ENCODE results near the gene PLXNA2. TPM values are rescaled to one million over a fixed set of nuclear protein-coding genes. Genes with fewer than 3 reads are reported as not detected.

Gene PLXNA2
- total RNA-seq, 2 experiments from 2014 or later: 0.23 TPM; not detected in 1

- Histone ChIP-seq H3K9me3 (ENCODE audit: low read length) (no peaks in the 10 kb centered on the region), H2AFZ (ENCODE audit: low read length) (no peak overlapping the region), H3K4me3 (ENCODE audit: low read depth, low read length, poor library complexity, severe bottlenecking) (no peak overlapping the region), H4K20me1 (ENCODE audit: insufficient read depth, low read length) (no peaks in the 10 kb centered on the region), H3K4me1 (ENCODE audit: insufficient read depth, low read length, poor library complexity, severe bottlenecking) (no peaks in the 10 kb centered on the region), H3K27ac (ENCODE audit: low read depth, low read length, poor library complexity, severe bottlenecking) (no peak overlapping the region), H3K36me3 (ENCODE audit: insufficient read depth, low read length) (no peaks in the 10 kb centered on the region), H3K79me2 (ENCODE audit: insufficient read depth, low read depth, low read length) (no peaks in the 10 kb centered on the region), H3K9me2 (ENCODE audit: insufficient read depth, low read length) (no peaks in the 10 kb centered on the region), H3K4me2 (ENCODE audit: low read length) (no peak overlapping the region)
- intact Hi-C loops (cut with micrococcal nuclease; ENCODE audit: unreplicated experiment): no loop called here
- CTCF ChIA-PET (ENCODE audit: unreplicated experiment): no interaction called here
- no TSS peak for BruUV-seq (replicated peaks)
- no peak for TF ChIP-seq EZH2phosphoT487 (IDR thresholded peaks at IDR 0.05; ENCODE audit: borderline replicate concordance, low read depth, low read length)
- no peak for TF ChIP-seq CTCF (conservative IDR thresholded peaks at IDR 0.05; ENCODE audit: low read length)
- no peak for DNase-seq (ENCODE audit: low spot score)
- POLR2A ChIA-PET: no interaction called here
Measured at GRCh38 chr1:208174731-208175507, 69.3 kb downstream of the PLXNA2 start.

- CTCF ChIA-PET (ENCODE audit: unreplicated experiment): no interaction called here
- H4K20me1 ChIP-seq (ENCODE audit: insufficient read depth, low read length): no peaks in the 10 kb centered on the region
- TF ChIP-seq EZH2phosphoT487 (IDR thresholded peaks at IDR 0.05; ENCODE audit: borderline replicate concordance, low read depth, low read length) (no peak), CTCF (conservative IDR thresholded peaks at IDR 0.05; ENCODE audit: low read length) (no peak)
- no peaks in the 10 kb centered on the region for H3K36me3 ChIP-seq (ENCODE audit: insufficient read depth, low read length)
- H3K4me2 ChIP-seq (ENCODE audit: low read length): no peak overlapping the region
- no peak overlapping the region for H3K27ac ChIP-seq (ENCODE audit: low read depth, low read length, poor library complexity, severe bottlenecking)
- H3K79me2 ChIP-seq (ENCODE audit: insufficient read depth, low read depth, low read length): no peaks in the 10 kb centered on the region
- H3K4me3 ChIP-seq (ENCODE audit: low read depth, low read length, poor library complexity, severe bottlenecking): no peak overlapping the region
- BruUV-seq (replicated peaks): no TSS peak
- H3K9me3 ChIP-seq (ENCODE audit: low read length): no peaks in the 10 kb centered on the region
- no peak overlapping the region for H2AFZ ChIP-seq (ENCODE audit: low read length)
- H3K9me2 ChIP-seq (ENCODE audit: insufficient read depth, low read length): no peaks in the 10 kb centered on the region
- POLR2A ChIA-PET: interaction anchor here (0.6 kb wide), 1 partner anchor 263 kb away, joined by 5 read pairs; no protein-coding TSS in a partner anchor
- intact Hi-C loops (cut with micrococcal nuclease; ENCODE audit: unreplicated experiment): no loop called here
- H3K4me1 ChIP-seq (ENCODE audit: insufficient read depth, low read length, poor library complexity, severe bottlenecking): no peaks in the 10 kb centered on the region
- DNase-seq (ENCODE audit: low spot score): no peak
Measured at GRCh38 chr1:208174200-208174599, 70.0 kb downstream of the PLXNA2 start.

DNA sequence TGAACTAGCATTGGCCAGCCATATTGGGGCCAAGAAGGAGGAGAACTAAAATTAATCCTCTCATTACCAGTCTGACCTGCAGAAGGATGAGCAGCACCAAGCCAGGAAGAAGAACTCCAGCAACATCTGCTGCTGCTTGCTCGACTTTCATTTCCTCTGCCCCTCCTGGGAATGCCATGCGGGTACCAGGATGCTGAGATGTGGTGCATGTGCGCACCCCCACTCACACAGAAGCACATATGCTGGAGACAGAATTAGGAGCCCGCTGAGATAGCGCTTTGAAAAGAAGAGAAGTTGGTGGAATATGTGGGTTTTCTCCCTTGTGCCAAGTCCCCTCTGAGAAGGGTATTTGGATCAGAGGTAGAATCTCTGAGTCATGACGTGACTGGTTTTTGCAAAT, 70.4 kb downstream of the PLXNA2 start:
- TF ChIP-seq EZH2phosphoT487 (IDR thresholded peaks at IDR 0.05; ENCODE audit: borderline replicate concordance, low read depth, low read length) (no peak), CTCF (conservative IDR thresholded peaks at IDR 0.05; ENCODE audit: low read length) (no peak)
- intact Hi-C loops (cut with micrococcal nuclease; ENCODE audit: unreplicated experiment): no loop called here
- ChIA-PET POLR2A (interaction anchor here (0.6 kb wide), 1 partner anchor 264 kb away, joined by 5 read pairs; no protein-coding TSS in a partner anchor), CTCF (ENCODE audit: unreplicated experiment) (no interaction called here)
- no peak for DNase-seq (ENCODE audit: low spot score)
- Histone ChIP-seq H3K4me2 (ENCODE audit: low read length) (no peak overlapping the region), H3K9me3 (ENCODE audit: low read length) (no peaks in the 10 kb centered on the region), H3K4me3 (ENCODE audit: low read depth, low read length, poor library complexity, severe bottlenecking) (no peak overlapping the region), H2AFZ (ENCODE audit: low read length) (no peak overlapping the region), H3K27ac (ENCODE audit: low read depth, low read length, poor library complexity, severe bottlenecking) (no peak overlapping the region), H3K4me1 (ENCODE audit: insufficient read depth, low read length, poor library complexity, severe bottlenecking) (no peaks in the 10 kb centered on the region), H4K20me1 (ENCODE audit: insufficient read depth, low read length) (no peaks in the 10 kb centered on the region), H3K79me2 (ENCODE audit: insufficient read depth, low read depth, low read length) (no peaks in the 10 kb centered on the region), H3K36me3 (ENCODE audit: insufficient read depth, low read length) (no peaks in the 10 kb centered on the region), H3K9me2 (ENCODE audit: insufficient read depth, low read length) (no peaks in the 10 kb centered on the region)
- no TSS peak for BruUV-seq (replicated peaks)

Measured in OCI-LY7 (cell line).